Prostate gland (tissue), 2 donors: ENCODE measurements around the gene DPP10. TPM values are rescaled to one million over a fixed set of nuclear protein-coding genes. Genes with fewer than 3 reads are reported as not detected.

Source experiments
- DNase-seq: peaks from one replicate; pipeline ENCODE4 v3.0.0-alpha.2; 2019; ENCODE audit warnings: low spot score
- H3K27ac ChIP-seq, 2 donors: fragments of 200-600 bp; sonication (generic); 2 replicates each; pipeline ENCODE4 v1.5.1; 2017 to 2019
- H3K27me3 ChIP-seq: fragments of 200-600 bp; sonication (generic); replicated peaks from 2 replicates; pipeline ENCODE4 v1.5.1; 2019; ENCODE audit not compliant: insufficient read depth
- H3K36me3 ChIP-seq, 2 donors: fragments of 200-600 bp; sonication (generic); 1 replicate in 1 of 2; 2 replicates in 1 of 2; pipeline versions ENCODE4 v1.5.1 to v1.8.1; 2017 to 2019
- H3K4me1 ChIP-seq: fragments of 200-600 bp; sonication (generic); replicated peaks from 2 replicates; pipeline ENCODE4 v1.5.1; 2019
- H3K4me3 ChIP-seq, 2 donors: fragments of 200-600 bp; sonication (generic); 2 replicates each; pipeline ENCODE4 v1.5.1; 2017 to 2019
- H3K9me3 ChIP-seq: fragments of 200-600 bp; sonication (generic); 2 replicates; pipeline ENCODE4 v1.5.1; 2017
- CTCF ChIP-seq, 4 experiments: fragments of 200-600 bp in 2 of 4; fragments of 450-650 bp in 2 of 4; sonication (generic) in 2 of 4; IDR thresholded peaks; 1 replicate in 3 of 4; 2 replicates in 1 of 4; pipeline ENCODE4 v1.5.1; 2016 to 2019; ENCODE audit warnings: antibody characterized with exemption in 4 of 4, mild to moderate bottlenecking in 2 of 4, moderate library complexity in 2 of 4
- POLR2A ChIP-seq: fragments of 450-650 bp; IDR thresholded peaks from one replicate; pipeline ENCODE4 v1.6.1; 2016; ENCODE audit warnings: antibody characterized with exemption, mild to moderate bottlenecking
- POLR2AphosphoS5 ChIP-seq: sonication (generic); formaldehyde crosslinking; IDR thresholded peaks from one replicate; pipeline ENCODE4 v1.6.1; 2017; ENCODE audit warnings: antibody characterized with exemption
- WGBS: methylation state at CpG from one replicate; pipeline ENCODE4 v1.1.5; 2018; 5-methylcytosine and 5-hydroxymethylcytosine counted together
- intact Hi-C: fragments of 100-400 bp; cut with DNase I; formaldehyde crosslinking; loops from one replicate; pipeline ENCODE4 v1.14.2; 2022
- total RNA-seq, 2 donors: library from RNA; depleted of rRNA; stranded (reverse); fragments of >200 nt; gene quantifications; one replicate each; pipeline ENCODE4 v1.1.0, GENCODE V29; 2016

DPP10 gene
- total RNA-seq, 2 donors from 2014 or later = 5.1 TPM; not detected in 1

- intact Hi-C loops = no loop called here
- DNase-seq = no peak
- no peak overlapping the region for H3K27ac ChIP-seq
- no peak overlapping the region for H3K4me3 ChIP-seq
- WGBS = 45% methylated on average over 4 of the region's 4 CpGs
- no peaks in the 10 kb centered on the region for H3K27me3 ChIP-seq
- H3K36me3 ChIP-seq = no peaks in the 10 kb centered on the region
- TF ChIP-seq CTCF (IDR thresholded peaks at IDR 0.05) = no peak
- TF ChIP-seq POLR2AphosphoS5 = no peak
- TF ChIP-seq POLR2A = no peak
- no peaks in the 10 kb centered on the region for H3K4me1 ChIP-seq
- H3K9me3 ChIP-seq = no peaks in the 10 kb centered on the region
Measured at GRCh38 chr2:115234186-115234585, 791.7 kb downstream of the DPP10 start.

- Histone ChIP-seq H3K4me1 (no peaks in the 10 kb centered on the region), H3K27ac (no peak overlapping the region), H3K4me3 (no peak overlapping the region), H3K9me3 (no peaks in the 10 kb centered on the region), H3K36me3 (no peaks in the 10 kb centered on the region), H3K27me3 (no peaks in the 10 kb centered on the region)
- 74% methylated on average over 4 of the region's 4 CpGs for WGBS
- intact Hi-C loops = no loop called here
- DNase-seq = no peak
- TF ChIP-seq POLR2A (no peak), CTCF (IDR thresholded peaks at IDR 0.05) (no peak), POLR2AphosphoS5 (no peak)
Measured at GRCh38 chr2:115234737-115235136, 792.3 kb downstream of the DPP10 start.

- Histone ChIP-seq H3K36me3 (no peaks in the 10 kb centered on the region), H3K9me3 (no peaks in the 10 kb centered on the region), H3K4me3 (no peak overlapping the region), H3K27ac (no peak overlapping the region), H3K27me3 (no peaks in the 10 kb centered on the region), H3K4me1 (no peaks in the 10 kb centered on the region)
- intact Hi-C loops = no loop called here
- DNase-seq = no peak
- 63% methylated on average over 1 of the region's 1 CpG for WGBS
- TF ChIP-seq POLR2AphosphoS5 = no peak
- TF ChIP-seq CTCF (IDR thresholded peaks at IDR 0.05) = no peak
- TF ChIP-seq POLR2A = no peak
Measured at GRCh38 chr2:115248066-115248465, 805.6 kb downstream of the DPP10 start.

GRCh38 chr2:115277366-115277765 lies 834.9 kb downstream of the DPP10 start:
- H3K4me1 ChIP-seq = no peaks in the 10 kb centered on the region
- no peak overlapping the region for H3K4me3 ChIP-seq
- no peaks in the 10 kb centered on the region for H3K36me3 ChIP-seq
- no peak overlapping the region for H3K27ac ChIP-seq
- no peaks in the 10 kb centered on the region for H3K9me3 ChIP-seq
- H3K27me3 ChIP-seq = no peaks in the 10 kb centered on the region
- DNase-seq = no peak
- 85% methylated on average over 1 of the region's 1 CpG for WGBS
- intact Hi-C loops = no loop called here
- no peak for TF ChIP-seq POLR2A
- TF ChIP-seq CTCF (IDR thresholded peaks at IDR 0.05) = no peak
- TF ChIP-seq POLR2AphosphoS5 = no peak

GRCh38 chr2:115285416-115285815 lies 843.0 kb downstream of the DPP10 start:
- Histone ChIP-seq H3K27ac (no peak overlapping the region), H3K27me3 (no peaks in the 10 kb centered on the region), H3K9me3 (no peaks in the 10 kb centered on the region), H3K4me1 (no peaks in the 10 kb centered on the region), H3K4me3 (no peak overlapping the region), H3K36me3 (no peaks in the 10 kb centered on the region)
- intact Hi-C loops = no loop called here
- TF ChIP-seq POLR2A (no peak), POLR2AphosphoS5 (no peak), CTCF (IDR thresholded peaks at IDR 0.05) (no peak)
- DNase-seq = no peak
- WGBS = 66% methylated on average over 3 of the region's 3 CpGs
